ENCODE results near the gene FAM3D.

Gene FAM3D

GRCh38 chr3:58656631-58657030, 9.9 kb downstream of the FAM3D start:
- DNase-seq (ENCODE audit: low read depth, low spot score) = no peak

GRCh38 chr3:58654466-58654865, 12.1 kb downstream of the FAM3D start:
- DNase-seq (ENCODE audit: low read depth, low spot score) = no peak

- no peak for DNase-seq (ENCODE audit: low read depth, low spot score)
Measured at GRCh38 chr3:58652624-58653023, 13.9 kb downstream of the FAM3D start.

DNA sequence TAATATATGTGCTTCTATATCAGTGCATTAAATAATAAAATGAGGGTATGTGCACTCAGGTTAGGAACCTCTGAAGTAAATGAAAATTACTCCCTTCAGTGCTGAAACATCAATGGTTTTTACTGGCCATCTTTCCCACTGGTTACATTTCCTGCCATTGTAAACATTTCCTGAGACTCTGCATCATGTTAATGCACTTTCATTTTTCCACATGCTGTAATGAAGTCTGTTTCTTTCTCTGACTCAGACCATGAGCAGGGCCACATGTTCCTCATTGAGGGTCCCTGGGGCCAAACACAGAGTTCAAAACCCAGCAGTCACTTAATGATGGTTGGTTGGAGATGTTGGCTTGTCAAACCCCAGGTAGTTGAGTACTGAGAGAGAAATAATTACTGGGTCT, 15.3 kb downstream of the FAM3D start:
- no peak for DNase-seq (ENCODE audit: low read depth, low spot score)

DNA sequence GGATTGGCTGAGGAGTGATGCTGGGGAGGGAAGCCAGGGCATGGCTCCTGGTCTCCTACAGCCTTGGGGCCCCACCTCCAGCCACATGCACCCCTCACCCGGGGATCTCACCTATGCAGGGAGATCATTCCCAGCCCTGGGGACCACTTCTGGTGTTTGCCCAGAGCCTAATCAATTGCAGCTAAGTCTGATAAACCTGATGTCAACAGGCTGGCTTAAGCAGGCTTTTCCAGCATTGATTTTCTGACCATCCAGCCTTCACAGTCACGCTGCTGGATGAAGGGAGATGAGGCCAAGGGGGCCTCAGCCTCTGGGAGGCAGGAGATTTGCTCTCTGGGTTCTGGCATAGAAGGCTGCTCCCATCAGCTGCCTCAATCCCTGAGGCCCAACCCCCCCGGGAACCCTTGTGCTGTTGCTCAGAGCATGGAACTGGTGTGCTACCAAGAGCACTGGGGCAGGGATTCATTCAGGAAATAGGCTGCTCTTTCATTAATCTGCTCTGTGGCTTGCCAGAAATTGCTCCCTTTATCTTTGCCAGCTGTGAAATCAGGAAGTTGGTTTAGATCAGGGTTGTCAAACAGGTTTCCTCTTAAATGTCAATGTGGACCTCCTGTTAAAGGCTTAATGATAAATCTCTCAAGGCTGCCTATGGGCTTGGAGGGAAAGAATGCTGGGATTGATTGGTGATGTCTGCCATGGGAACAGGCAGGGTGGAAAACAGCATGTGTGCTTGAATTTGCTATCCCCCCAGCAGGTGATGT, 19.0 kb downstream of the FAM3D start:
- no peak for DNase-seq (ENCODE audit: low read depth, low spot score)

- DNase-seq (ENCODE audit: low read depth, low spot score) = no peak
Measured at GRCh38 chr3:58646503-58646902, 20.1 kb downstream of the FAM3D start.

- DNase-seq (ENCODE audit: low read depth, low spot score) = no peak
Measured at GRCh38 chr3:58645726-58646125, 20.8 kb downstream of the FAM3D start.

GRCh38 chr3:58642846-58643245, 23.7 kb downstream of the FAM3D start:
- DNase-seq (ENCODE audit: low read depth, low spot score) = no peak

DNA sequence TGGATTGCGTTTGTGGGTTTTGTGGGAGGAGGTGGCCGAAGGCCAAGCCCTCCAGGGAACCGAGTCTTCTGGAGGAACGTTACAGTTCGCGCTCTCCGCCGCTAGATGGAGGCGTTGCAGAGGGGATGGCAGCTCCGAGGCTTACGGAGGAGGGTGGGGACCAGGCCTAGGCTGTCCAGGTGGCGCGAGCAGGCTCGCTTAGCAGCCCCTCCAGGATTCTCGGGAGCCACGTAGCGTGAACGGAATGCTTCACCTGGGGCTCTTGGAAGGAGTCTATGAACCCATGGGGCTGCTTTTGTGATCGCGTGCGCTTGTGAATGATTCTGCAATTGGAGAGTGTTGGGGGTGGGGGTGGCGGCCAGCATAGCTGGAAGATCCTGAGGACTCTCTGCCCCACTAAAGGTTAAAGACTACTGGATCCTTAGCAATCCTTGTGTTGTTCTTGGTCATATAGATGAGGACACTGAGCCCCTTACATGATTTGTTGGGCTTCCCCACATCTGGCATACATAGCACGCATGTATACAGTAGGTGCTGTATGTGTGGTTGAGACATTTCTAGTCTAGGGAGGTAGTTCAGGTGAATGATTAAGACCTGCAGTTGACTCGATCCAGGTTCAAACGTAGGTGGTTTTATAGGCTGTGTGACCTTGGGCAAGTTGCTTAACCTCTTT, 25.7 kb downstream of the FAM3D start:
- peak; percentile 88 for DNase-seq (ENCODE audit: low read depth, low spot score)

DNA sequence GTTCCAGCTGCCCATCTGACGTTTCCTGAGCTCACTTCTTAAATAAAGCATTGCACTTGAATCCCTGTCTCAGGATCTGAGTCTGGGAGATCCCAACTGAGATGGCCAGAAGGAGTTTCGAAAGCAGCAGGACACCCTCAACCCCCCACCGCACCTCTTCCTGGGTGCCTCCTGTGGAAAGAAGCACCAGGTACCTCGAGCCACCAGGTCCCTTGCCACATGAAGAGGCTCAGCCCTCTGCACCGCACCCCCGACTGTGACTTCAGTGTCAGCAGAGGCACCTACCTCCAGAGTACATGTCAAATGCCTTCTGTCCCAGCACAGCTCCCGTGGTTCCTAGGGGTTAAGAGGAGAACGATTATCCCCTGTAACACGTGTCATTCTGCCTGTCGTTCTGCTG, 26.7 kb downstream of the FAM3D start:
- no peak for DNase-seq (ENCODE audit: low read depth, low spot score)

- no peak for DNase-seq (ENCODE audit: low read depth, low spot score)
Measured at GRCh38 chr3:58639001-58639400, 27.6 kb downstream of the FAM3D start.

DNA sequence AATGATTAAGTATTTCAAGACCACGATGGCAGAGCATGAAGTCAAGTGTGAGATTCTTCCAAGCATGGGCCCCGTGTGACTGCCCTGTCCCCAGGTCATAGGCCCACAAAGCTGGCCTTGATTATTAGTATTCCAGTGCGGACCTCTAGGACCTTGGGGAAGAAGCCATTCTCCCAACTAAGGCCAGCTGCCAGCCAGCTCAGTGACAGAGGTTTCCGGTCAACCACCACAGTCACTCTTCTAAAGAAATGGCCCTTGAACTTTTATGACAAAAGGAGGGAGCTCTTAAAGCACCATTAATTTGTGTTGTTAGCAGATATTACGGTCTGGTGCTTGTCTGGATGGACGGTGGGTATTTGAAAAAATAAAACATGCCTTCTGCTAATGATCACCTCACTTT, 28.0 kb downstream of the FAM3D start:
- no peak for DNase-seq (ENCODE audit: low read depth, low spot score)

DNA sequence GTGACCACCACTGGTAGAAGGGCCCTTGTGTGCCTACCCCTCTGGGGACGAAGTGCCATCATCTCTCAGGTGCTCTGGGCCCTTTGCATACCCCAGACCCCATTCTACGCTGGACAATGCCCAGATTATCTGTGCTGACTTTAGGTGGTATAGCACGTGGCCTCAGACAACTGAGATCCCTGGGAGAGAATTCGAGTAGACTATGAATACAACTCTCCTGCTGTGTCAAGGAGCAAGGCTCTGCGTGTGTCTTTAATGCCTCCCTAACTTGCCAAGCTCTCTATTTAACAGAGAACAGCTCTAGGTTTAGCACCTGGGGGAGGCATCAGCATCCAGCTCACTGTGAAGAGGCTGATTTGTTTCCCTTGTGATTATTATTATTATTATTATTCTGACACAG, 29.1 kb downstream of the FAM3D start:
- DNase-seq (ENCODE audit: low read depth, low spot score) = no peak

DNA sequence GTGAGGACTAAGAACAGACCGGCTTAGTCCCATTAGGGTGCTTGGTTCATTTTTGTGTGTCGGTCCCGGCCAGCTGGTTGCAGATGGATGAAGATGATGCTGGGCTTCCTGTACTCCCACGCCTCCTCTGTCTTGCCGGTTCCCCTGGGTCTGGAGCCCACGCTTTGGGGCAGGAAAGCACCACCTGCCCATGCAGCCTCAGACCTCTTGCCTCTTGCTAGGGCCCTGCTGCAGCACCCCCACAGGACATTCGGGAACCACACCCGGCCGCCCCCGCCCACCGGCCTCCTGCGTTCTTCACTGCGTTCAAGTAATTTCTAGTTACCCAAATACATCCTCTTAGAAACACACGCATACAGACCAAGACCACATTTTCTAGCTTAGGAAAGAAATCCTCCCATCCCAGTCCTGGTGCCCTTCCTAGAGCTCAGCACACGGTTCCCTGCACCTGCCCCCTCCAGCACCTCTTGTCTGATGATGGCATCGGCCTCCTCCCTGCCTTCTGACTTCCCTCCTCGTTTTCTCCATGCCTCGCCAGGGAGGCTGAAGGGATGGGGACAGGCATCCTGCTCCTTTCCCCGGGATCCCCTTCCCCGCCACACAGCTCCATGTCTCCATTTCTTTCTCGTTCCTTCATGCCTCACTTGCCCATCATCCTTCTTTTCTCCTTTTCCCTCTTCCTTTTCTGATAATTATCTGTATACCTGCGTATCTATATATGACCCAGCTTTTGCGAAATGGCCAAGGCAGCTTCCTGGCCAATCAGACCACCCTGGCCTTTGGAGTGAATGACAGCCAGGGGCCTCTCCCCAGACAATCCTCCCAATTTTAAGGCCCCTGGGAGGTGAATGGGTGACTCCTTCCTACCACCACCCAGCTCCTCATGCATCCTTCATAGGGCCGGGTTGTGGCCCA, 30.9 kb downstream of the FAM3D start:
- DNase-seq (ENCODE audit: low read depth, low spot score) = no peak

- peak; percentile 51 for DNase-seq (ENCODE audit: low read depth, low spot score)
Measured at GRCh38 chr3:58633157-58633865, 33.3 kb downstream of the FAM3D start.

- peak; percentile 19 for DNase-seq (ENCODE audit: low read depth, low spot score)
Measured at GRCh38 chr3:58631742-58632141, 34.8 kb downstream of the FAM3D start.

GRCh38 chr3:58630710-58631092, 35.9 kb downstream of the FAM3D start:
- no peak for DNase-seq (ENCODE audit: low read depth, low spot score)

GRCh38 chr3:58630076-58630709, 36.4 kb downstream of the FAM3D start:
- peak; percentile 86 for DNase-seq (ENCODE audit: low read depth, low spot score)

- DNase-seq (ENCODE audit: low read depth, low spot score) = no peak
Measured at GRCh38 chr3:58629629-58630028, 36.9 kb downstream of the FAM3D start.

- no peak for DNase-seq (ENCODE audit: low read depth, low spot score)
Measured at GRCh38 chr3:58628823-58629562, 37.6 kb downstream of the FAM3D start.

DNA sequence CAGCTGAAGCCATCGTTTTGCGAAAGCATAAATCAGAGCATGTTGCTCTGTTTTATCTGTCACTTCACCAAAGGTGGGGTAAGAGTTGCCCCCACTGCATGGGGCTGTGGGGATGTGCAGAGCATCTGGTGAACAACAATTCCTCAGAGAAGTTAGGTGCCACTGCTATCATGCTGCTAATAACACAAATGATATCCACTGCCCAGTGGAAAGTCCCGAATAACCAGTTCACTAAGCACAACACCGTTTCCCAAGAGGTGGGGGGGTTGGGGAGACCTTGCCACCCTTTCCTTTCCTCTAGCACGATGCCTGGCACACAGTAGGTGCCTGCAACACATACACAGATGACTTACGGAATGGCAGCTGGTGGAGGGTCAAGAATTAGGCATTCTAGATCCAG, 38.6 kb downstream of the FAM3D start:
- DNase-seq (ENCODE audit: low read depth, low spot score) = no peak

Data from ELF-1 (cell line).